HG03139 (cell line): Measurements from ENCODE around the gene CHN1.

ENCODE experiments used
- ATAC-seq: cut with Tn5 transposase; IDR thresholded peaks from one replicate; pipeline ENCODE4 v1.9.1; 2021; ENCODE audit not compliant: unreplicated experiment

Gene CHN1

DNA sequence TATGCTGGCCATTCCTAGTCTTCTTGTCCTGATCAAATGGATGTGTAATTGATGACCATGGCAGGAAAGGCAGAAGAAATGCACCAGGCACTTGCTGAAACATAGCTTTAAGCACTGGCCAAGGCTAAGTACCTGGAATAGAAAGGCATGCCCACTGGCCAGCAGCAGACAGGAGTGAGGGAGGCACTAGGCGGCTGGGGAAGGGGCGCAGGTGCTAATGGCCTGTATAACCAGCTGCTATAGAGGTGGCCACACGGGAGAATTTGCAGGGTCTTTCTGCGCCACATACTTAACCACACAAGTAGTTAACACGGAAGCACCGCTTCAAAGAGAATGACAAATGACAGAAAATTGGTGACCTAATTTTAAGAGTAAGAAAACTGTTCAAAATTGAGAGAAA is 174.6 kb downstream of the CHN1 start:
- no peak for ATAC-seq

DNA sequence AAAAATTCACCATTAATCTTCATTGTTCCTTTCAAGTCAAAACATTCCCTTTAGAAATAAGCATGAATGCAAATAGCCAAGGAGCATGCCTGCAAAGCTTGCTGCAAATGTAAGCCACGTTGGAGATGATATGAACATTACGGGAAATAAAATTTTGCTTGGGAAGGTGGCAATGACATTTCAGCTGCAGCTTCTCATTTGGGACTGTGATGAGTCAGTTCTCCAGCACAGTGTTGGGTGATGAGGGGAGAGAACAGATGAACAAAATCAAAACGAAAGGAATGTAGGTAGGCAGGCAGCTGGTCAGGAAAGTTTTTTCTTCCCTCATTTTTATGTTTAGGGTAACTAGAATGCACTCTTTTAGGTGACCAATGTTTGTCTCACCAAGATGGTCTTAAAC is 175.6 kb downstream of the CHN1 start:
- ATAC-seq: no peak

DNA sequence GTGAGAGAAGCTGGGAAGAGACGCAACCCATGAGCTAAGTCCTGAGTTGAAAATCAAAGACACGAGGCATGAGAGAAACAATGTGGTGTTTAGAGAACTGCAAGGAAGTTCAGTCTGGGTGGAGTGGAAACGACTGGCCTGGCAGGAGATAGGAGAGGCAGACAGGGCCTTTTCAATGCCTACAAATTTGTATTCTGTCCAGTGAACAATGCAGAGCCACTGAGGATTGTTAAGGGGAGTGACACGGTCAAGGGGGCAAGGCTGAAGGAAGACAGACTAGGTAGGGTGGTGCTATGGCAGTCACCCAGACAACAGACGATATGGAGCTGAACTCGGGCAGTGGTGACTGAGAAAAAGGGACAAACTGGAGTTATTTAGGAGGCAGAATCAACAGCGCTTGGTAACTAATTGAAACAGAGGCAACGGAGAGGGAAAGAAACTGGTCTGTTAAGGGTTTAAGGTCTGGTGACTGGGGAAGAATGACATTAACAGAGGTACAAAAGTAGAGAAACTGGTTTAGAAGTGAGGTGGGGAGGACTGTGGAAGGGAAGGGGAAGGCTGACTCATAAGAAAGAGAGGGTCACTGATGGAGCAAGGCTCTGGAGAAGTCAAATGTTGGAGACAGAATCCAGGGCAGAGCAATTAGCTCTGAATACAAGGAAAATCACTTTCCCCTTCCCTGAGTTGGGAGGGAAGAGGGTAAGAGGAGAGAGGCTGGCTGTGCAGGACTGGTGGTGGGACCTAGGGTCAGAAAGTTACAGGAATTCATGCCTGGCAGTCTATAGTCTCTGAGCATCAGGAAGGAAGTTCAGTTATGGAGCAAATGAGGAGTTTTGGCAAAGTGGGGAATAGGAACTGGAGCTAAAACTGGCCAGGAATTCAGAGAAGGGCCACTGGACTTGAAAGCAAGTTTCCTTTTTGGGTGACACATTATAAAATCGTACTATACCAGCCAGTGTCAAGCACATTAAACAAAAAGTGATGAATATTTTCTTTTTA is 177.5 kb downstream of the CHN1 start:
- ATAC-seq: no peak

DNA sequence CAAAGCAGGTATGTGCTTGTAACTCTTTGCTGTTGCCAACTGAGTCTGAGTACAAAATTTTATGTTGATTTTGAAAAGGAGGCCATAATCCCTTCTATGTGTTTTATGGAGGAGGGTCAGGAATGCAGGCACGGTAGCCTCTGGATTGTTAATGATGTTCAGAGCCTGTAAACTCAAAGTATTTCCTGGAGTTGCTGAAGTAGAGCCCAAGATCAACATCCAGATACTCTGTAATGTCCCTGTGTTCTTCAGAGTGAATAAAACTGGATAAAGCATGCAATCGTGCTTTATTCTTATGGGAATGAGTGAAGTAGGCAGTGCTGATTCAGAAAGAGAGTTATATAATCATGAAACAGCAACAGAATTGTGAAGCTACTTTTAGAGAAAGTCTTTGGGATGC is 179.1 kb downstream of the CHN1 start:
- ATAC-seq: no peak

DNA sequence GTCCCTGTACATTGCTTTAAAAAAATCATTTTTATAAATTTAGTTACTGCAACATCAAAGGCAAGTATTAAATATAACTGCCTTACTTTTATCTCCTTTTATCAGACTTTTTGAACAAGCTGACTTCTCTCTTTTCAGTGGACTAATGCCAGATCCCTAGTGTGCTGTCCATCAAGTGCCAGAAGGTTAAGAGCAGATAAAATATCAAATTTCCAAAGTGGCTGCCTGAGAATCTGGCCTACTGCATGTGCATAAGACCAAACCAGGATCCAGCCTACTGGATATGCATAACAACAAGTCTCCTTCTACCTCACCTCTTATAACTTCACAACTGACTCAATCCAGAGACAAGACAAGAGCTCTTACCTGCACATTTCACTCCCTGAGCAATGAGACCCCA is 181.1 kb downstream of the CHN1 start:
- no peak for ATAC-seq

DNA sequence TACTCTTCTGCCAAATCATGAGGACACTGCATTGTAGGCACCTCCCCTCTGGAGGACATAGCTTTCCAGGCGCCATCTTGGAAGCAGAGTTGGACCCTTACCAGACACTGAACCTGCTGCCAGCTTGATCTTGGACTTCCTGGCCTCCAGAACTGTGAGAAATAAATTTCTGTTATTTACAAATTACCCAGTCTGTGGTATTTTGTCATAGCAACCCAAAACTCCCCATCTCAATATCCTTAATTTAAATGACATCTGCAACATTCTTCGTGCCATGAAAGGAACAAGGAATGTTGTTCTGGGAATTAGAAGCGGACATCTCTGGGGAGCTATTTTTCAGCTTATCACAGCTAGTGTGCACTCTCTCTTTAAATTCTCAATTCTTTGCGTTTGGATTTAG is 183.6 kb downstream of the CHN1 start:
- no peak for ATAC-seq

DNA sequence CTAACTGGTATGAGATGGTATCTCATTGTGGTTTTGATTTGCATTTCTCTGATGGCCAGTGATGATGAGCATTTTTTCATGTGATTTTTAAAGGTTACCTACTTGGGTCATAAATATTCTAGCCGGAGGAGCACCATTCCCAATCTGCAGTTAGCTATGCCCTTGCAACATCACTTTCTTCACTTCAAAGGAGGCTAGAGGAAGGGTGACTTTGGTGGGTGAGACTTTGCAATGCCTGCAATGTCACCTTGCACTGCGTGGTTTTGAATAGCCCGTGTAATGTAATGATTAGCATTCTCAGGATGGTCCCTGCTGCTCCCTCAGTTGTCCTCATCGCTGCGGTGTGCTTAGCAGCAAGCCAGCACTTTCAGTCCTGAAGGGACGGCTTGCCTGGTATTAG is 184.8 kb downstream of the CHN1 start:
- ATAC-seq: no peak

DNA sequence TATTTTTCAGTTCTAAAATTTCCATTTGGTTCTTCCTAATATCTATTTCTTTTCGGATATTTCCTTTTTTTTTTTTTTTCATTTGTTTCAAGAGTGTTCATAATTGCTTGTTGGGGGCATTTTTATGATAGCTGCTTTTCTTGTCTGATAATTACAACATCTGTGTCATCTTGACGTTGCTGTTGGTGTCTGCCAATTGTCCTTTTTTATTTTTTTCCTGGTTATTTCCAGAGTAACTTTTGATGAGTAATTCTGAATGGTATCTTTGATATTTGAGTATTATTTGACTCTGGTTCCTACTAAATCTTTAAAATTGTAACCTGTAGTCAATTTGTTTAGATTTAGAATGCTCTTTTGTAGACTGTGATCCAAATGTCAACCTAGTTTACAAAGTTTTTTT is 189.7 kb downstream of the CHN1 start:
- ATAC-seq: no peak

DNA sequence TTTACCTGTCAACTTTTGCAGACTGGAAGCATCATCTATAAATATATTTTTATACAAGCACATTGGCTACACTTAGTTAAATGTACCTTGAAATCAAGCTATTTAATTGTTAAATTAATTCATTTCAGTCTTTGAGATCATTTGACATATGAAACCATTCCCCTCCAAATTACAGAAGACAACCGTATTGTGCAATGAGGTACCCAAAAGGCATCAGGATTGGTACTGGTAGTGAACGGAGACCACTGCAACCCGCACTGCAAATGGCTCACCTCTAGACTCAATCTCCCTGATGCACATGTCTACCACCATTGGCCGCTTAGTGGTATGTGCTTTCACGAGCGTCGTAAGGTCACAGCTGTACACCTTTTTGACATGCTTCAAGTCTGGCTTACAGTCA is 193.1 kb downstream of the CHN1 start:
- ATAC-seq: no peak

DNA sequence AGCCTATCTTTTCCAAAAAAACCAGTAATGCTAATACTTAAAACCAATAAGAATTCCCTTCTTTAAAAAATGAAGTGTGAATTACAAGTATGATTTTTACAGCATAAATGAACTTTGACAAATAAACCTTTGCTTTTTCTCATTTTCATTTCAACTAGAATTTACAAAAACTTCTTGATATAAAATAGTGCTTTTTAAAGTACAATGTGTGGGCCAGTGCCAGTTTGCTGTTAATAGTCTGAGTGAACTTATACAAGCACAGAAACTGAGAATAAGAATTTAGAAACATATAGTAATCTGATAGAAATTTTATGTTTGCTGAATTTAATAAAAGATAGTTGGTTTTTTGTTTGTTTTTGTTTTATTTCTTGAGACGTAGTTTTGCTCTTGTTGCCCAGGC is 197.2 kb downstream of the CHN1 start:
- ATAC-seq: no peak

DNA sequence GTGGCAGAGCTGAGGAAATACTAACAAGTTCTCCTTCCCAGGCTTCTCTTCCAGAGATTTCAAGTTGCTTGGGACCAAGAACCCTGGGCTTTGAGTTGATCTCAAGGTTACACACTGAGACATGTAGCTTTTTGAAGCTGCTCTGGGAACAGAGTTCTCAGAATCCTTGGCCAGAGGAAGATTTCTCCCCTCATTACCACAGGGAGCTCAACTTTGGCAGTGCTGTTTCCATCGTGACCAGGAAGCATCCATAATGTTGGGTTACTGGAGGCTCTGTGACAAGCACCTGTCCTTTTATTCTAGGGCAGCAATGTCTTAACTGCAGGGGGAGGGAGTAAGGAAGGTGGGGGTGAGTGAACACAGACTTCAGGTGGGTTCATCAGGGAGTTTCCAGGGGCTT is 199.4 kb downstream of the CHN1 start:
- no peak for ATAC-seq

DNA sequence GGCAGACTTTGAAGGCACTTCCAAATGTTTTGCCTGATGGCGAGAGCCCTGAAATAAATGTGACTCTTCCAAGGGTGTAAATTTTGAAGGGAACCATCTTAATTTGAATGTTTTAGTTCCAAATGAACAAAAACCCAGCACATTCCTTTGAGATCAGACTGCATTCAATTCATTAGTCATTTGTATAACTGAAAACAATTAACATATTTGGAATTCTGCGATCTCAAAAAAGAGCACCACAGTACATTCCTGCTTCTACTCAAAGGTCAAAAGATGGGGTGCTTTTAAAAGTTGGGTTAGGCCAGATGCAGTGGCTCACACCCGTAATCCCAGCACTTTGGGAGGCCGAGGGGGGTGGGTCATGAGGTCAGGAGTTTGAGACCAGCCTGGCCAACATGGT is 202.7 kb downstream of the CHN1 start:
- ATAC-seq: no peak

DNA sequence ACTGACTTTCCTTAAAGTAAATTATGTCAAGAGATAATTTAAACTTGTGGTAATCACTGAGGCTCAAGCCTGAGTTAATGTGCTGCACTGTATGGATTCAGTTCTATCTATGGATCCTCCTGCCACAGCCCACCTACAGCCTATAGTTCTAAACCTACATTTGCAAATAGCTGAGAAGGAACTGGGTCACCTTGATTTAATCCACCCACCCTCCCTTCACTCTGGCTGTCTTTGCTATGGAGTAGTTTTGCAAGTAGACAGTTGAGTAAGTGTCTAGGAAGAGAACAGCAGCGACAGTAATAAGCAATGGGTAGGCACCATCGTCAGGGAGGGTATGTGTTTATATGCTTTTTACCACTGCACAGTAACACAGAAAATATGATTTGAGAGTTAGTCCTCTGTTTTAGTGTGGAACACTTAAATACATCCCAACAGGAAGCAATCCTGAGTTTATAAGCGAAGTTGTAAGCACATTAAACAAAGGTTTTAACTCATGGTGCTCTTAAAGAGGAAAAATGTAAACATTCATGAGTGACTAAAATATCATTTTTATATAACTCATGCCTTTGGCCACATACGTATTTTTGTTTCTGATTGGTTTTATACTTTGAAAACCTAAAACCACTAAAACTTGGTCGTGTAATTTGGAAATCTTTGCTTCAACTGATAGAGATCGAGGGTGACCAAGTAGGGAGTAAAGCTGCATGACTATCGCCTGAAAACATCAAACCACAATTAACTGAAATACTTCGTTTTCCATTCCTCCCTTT is 204.6 kb downstream of the CHN1 start:
- no peak for ATAC-seq

DNA sequence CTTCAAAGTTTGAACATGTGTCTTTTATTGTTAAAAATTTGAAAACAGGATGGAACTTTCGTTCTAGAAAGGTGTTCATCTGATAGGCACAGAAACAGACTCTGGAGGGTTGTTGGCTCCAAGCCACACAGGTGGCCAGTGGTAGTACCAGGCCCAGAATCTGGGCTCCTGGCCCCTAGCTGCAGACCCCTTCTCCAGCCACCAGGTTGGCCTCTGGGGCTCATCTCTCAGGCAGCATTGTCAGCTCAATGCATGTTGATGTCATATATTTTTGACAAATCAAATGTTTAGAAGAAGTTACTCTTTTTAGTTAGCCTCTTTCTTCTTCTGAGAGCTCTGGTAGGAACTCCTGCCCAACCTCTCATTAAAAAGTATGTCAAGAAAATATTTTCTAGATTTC is 206.4 kb downstream of the CHN1 start:
- no peak for ATAC-seq

DNA sequence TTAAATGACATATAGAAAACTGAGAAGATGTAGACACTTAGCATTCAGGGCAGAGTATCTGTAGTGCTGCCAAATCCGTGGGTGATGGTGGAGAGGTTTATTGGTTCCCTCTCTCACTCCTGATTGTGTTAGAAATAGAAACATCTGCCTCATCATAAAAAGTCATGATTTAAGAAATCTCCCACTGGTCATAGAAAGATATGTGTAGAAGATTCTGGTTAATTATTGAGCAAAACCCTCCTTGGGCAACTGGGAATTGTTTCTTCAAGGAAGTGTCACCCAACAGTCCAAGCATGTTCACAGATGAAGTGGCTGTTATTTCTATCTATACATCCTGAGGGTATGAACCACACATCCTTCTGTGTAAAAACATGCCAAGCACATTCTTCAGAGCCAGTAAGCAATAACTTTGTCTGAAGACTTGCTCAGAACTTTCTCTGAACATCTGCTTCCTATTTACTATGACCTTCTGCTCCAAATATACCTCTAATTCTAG is 207.4 kb downstream of the CHN1 start:
- no peak for ATAC-seq

DNA sequence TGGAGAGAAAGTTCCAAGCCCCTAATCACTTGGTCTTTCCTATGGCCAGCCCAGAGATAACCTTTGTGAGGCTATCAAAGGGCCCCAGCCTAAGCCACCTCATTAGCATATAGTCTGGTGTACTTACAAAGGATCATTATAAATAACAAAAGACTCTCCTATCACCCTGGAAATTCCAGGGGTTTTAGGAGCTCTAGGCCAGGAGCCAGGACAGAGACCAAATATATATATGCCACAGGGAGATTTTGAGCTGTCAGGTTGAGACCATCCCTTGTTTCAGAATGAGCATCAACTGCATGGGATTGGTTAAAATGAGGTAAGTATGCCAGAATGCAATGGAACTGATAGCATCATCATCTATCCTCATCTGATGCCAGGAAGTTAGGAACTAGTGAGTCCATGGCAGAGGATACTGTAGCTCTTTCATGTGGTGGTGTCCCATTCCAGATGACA is 208.8 kb downstream of the CHN1 start:
- no peak for ATAC-seq

DNA sequence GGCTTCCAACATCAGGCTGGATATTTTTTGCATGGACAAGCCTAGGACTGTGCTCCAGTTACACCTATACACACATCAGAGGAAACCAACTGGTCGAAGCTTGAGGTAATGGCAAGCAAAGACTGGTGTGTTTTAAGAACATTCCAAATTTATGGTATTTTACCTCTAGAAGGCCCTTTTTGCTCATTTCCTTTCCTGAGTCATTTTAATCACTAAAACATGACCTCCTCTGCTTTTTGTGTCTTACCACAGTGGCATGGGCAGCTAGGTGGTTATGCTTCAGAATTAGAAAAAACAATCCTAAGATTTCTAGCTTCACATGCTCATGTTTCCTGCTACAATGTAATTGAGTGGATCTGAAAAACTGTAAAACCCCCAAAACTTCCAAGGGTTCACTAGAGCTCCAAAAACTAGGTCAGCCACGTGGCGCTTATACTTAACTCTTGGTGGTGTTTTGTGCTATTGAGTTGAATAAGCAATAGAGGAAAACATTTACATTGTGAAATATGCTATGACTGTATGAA is 210.3 kb downstream of the CHN1 start:
- no peak for ATAC-seq

DNA sequence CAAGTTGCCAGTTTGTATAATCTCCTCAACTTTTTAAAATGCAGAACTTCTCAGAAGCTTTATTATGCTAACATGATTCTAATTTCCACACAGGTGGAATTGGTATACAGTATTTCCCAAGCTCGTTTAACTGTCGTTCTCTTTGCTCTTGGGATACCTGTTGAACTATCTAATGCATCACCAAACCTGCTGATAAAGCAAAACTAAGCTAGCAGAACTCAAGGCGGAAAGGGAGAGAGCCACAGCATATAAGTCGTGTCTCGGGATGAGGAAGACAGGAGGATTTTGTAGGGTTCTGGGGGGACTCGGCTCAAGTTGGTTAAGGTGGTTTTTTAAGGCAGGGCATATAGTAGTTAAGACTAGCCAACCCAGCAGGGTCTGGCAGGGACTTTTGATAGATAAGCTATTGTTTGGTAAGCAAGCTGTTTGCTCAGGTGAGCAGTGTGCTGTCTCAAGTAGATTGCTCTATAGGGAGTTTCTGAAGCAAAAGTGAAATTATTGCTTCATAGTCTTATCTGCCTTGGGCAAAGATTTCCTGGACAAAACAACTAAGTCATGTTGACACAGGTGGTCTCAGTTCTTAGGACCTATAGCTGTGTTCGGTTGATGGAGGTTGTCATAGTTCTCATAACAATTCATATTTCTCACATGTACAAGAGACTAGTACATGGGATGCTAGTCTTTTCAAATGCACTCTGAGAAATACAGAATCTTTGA is 212.7 kb downstream of the CHN1 start:
- ATAC-seq: no peak

DNA sequence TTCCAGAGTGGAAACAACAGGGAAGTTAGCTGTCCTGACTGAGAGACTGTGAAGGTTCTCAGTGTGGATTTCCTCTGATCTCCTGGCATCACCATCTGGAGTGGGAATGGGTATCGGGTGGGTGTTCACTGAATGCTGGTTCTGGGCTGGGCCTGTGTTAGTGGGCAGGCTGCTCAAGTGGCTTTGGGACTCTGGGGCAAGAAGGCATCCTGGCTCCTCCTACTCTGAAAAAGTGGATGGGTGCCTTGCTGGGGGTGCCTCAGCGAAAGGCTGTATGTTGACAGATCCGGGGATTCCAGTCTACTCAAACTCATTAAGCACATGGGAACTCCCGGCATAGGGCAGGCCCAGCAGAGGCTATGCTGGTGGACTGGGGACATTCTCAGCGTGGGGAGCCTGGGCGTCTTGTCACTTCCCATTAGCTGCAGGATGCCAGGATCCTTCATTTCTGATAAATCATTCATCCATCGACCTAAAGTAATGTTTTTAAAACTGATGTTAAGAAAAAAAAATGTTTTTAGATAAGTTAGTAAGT is 213.4 kb downstream of the CHN1 start:
- ATAC-seq: no peak

DNA sequence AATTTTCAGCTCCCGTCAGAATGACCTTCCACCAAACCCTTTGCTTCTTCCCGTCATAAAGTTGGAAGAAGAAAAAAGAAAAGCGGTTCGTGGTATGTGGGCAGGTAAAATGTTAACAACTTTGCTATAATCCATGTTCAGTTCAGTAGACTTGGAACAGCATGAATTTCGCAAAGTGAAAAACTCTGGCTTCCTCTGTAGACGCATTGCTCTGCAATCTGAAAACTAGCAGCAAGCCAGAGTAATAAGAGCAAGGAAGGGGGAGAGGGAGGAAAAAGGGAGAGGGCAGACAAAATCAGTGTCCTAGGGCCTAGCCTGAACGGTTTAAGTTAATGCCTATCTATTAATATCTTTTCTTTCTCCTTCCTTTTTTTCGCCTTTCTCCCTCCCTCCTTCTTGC is 214.2 kb downstream of the CHN1 start:
- ATAC-seq: no peak

DNA sequence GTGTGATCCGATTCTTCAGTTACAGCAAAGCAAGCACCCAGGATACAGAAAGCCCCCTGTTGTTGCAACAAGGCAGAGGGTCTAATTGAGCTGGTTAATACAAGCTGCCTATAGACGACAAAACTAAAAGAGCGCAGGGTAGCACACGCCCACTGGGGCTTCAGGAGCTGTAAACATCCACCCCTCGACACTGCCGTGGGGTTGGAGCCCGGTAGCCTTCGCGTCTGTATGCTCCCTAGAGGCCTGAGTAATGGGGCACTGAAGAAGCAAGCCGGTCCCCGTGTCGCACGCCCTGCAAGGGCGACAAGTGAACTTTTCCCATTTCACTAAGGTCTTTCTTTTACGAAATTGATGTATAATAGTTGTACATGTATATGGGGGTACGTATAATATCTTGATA is 216.2 kb downstream of the CHN1 start:
- ATAC-seq: no peak
